ENCODE results near the gene KCNC2.

DNA sequence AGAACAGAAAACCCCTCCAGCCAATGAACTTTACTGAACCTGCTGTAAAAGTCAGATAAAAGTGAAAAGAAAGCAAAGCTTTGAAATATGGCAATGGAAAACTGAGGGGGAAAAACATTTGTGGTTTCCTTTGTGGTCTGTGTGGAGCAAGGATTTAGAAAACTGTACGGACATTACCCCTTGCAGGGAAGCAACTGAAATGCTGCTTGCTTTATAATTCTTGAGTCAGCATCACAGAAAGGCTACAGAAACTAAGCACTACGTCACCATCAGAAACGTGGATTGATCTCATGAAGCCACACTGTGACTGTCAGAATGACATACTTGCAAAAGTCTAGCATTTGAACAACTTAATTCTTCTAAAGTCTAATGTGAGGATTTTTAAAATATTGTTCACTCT is 2.4 kb upstream of the KCNC2 start:
- TF ChIP-seq TARDBP (IDR thresholded peaks at IDR 0.05) = no peak
- no peak for TF ChIP-seq NFRKB (IDR thresholded peaks at IDR 0.05)
- no peak for TF ChIP-seq SP1 (IDR thresholded peaks at IDR 0.05)
- no peak for TF ChIP-seq SUZ12 (IDR thresholded peaks at IDR 0.05)
- no peak for TF ChIP-seq FOXM1 (IDR thresholded peaks at IDR 0.05; ENCODE audit: borderline replicate concordance)
- TF ChIP-seq ARNT (IDR thresholded peaks at IDR 0.05) = no peak
- no peak for TF ChIP-seq FOXK2 (IDR thresholded peaks at IDR 0.05)
- TF ChIP-seq ELF4 (IDR thresholded peaks at IDR 0.05) = no peak
- TF ChIP-seq, protein P1, sequence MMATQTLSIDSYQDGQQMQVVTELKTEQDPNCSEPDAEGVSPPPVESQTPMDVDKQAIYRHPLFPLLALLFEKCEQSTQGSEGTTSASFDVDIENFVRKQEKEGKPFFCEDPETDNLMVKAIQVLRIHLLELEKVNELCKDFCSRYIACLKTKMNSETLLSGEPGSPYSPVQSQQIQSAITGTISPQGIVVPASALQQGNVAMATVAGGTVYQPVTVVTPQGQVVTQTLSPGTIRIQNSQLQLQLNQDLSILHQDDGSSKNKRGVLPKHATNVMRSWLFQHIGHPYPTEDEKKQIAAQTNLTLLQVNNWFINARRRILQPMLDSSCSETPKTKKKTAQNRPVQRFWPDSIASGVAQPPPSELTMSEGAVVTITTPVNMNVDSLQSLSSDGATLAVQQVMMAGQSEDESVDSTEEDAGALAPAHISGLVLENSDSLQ (IDR thresholded peaks at IDR 0.05) = no peak
- TF ChIP-seq BHLHE40 (IDR thresholded peaks at IDR 0.05; ENCODE audit: borderline replicate concordance) = no peak
- no peak for TF ChIP-seq HDGF (IDR thresholded peaks at IDR 0.05; ENCODE audit: borderline replicate concordance)
- TF ChIP-seq L3MBTL2 (conservative IDR thresholded peaks at IDR 0.05) = no peak
- TF ChIP-seq CTBP1 (IDR thresholded peaks at IDR 0.05; ENCODE audit: borderline replicate concordance) = no peak

Measured in HEK293T (cell line).